CD4-positive, alpha-beta T cell (primary cell): ENCODE measurements around the gene LIPM. TPM values are rescaled to one million over a fixed set of nuclear protein-coding genes. Genes with fewer than 3 reads are reported as not detected.
A peak's percentile ranks its signal among the peaks of the same experiment; 100 is the strongest.

Experiments used
- ATAC-seq: fragments of 200-7000 bp; cut with Tn5 transposase; one replicate; pipeline ENCODE4 v1.10.0; 2022; ENCODE audit warnings: mild to moderate bottlenecking; ENCODE audit not compliant: poor library complexity
- CTCF ChIA-PET: fragments of 350-600 bp; sonication (Branson Sonifier 250); formaldehyde crosslinking; loops from one replicate; lab custom pipeline; 2021; ENCODE audit warnings: antibody characterized with exemption, inconsistent platforms; lab: Charles Lee
- POLR2A ChIA-PET: fragments of 350-600 bp; sonication (Branson Sonifier 250); formaldehyde crosslinking; loops from one replicate; lab custom pipeline; 2021; ENCODE audit warnings: antibody characterized with exemption, inconsistent platforms; lab: Charles Lee
- DNase-seq, 14 experiments: peaks; one replicate each; pipeline ENCODE4 v3.0.0-alpha.2; 2013 to 2020; ENCODE audit warnings: mixed read lengths in 2 of 14
- H3K27ac ChIP-seq, 2 donors: one replicate each; pipeline versions ENCODE4 v1.5.1 to v1.7.0; 2013; ENCODE audit warnings: low read length in 2 of 2, low read depth in 1 of 2, mild to moderate bottlenecking in 1 of 2
- H3K27me3 ChIP-seq, 2 experiments: 1 replicate in 1 of 2; 2 replicates in 1 of 2; pipeline versions ENCODE4 v1.6.1 to v1.7.0; 2013; ENCODE audit warnings: low read length in 2 of 2, control low read depth in 1 of 2, mild to moderate bottlenecking in 1 of 2, moderate library complexity in 1 of 2; ENCODE audit not compliant: insufficient read depth in 2 of 2, control insufficient read depth in 1 of 2
- H3K36me3 ChIP-seq: one replicate; pipeline ENCODE4 v1.6.1; 2013; ENCODE audit warnings: low read length, control low read depth; ENCODE audit not compliant: insufficient read depth
- H3K4me1 ChIP-seq: one replicate; pipeline ENCODE4 v1.6.1; 2013; ENCODE audit warnings: low read length, control low read depth; ENCODE audit not compliant: insufficient read depth
- H3K4me3 ChIP-seq: one replicate; pipeline ENCODE4 v1.5.1; 2013; ENCODE audit warnings: mild to moderate bottlenecking, low read length, moderate library complexity
- H3K9me3 ChIP-seq, 2 experiments: 1 replicate in 1 of 2; 2 replicates in 1 of 2; pipeline versions ENCODE4 v1.6.1 to v1.7.0; 2013; ENCODE audit warnings: low read length in 2 of 2, mild to moderate bottlenecking in 2 of 2, control low read depth in 1 of 2, moderate library complexity in 1 of 2; ENCODE audit not compliant: control insufficient read depth in 1 of 2, insufficient read depth in 1 of 2
- H3K27ac Mint-ChIP-seq: one replicate; pipeline ENCODE4 v1.8.0; 2020; ENCODE audit warnings: mixed read lengths
- H3K27me3 Mint-ChIP-seq: one replicate; pipeline ENCODE4 v1.8.0; 2021; ENCODE audit warnings: mixed read lengths
- H3K36me3 Mint-ChIP-seq: one replicate; pipeline ENCODE4 v1.8.0; 2021; ENCODE audit warnings: low read depth, mixed read lengths
- H3K4me1 Mint-ChIP-seq: one replicate; pipeline ENCODE4 v1.8.0; 2021; ENCODE audit warnings: low read depth, mixed read lengths
- H3K4me3 Mint-ChIP-seq: one replicate; pipeline ENCODE4 v1.8.0; 2020; ENCODE audit warnings: mild to moderate bottlenecking, mixed read lengths
- H3K9me3 Mint-ChIP-seq: one replicate; pipeline ENCODE4 v1.8.0; 2020; ENCODE audit warnings: mixed read lengths
- intact Hi-C, 2 experiments: fragments of 100-400 bp; cut with DNase I in 1 of 2; cut with micrococcal nuclease in 1 of 2; formaldehyde crosslinking; loops; one replicate each; pipeline versions ENCODE4 v1.15.1 to v1.9.0; 2023 to 2025; cut with DNase I, micrococcal nuclease
- total RNA-seq, 174 experiments: library from RNA in 2 of 174; stranded (reverse) in 2 of 174; gene quantifications; one replicate each; pipeline ENCODE4 v1.2.3 and lab custom pipeline; 2021 to 2026
- TF ChIP-seq, protein P1 (sequence below): fragments of 200-600 bp; IDR thresholded peaks from one replicate; pipeline ENCODE4 v1.8.0; 2022; ENCODE audit warnings: antibody characterized with exemption, mild to moderate bottlenecking

Gene LIPM
- total RNA-seq, 2 experiments from 2014 or later, result not detected

DNA sequence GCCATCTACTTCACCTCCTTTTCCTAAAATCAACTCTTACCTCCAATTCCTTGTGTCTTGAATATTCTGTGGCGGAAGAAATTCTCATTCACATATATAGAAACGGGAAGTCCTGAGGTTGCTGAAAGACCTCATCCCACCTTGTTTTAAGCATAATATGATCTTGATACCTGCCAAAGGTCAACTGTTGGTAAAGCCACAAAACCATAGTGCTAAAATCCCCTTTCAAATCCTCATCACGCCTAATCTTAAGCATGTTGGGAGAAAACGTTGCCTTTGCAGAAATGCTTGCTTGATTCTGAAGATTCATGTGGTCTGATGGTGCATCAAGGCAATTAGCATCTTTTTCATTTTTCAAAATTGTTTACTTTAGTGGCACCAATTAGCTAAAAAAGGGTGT is 40.6 kb downstream of the LIPM start:
- no peaks in the 10 kb centered on the region for H3K36me3 Mint-ChIP-seq
- Histone ChIP-seq H3K27ac (no peak overlapping the region), H3K4me3 (no peak overlapping the region), H3K27me3 (no peaks in the 10 kb centered on the region), H3K9me3 (no peaks in the 10 kb centered on the region), H3K4me1 (no peaks in the 10 kb centered on the region), H3K36me3 (no peaks in the 10 kb centered on the region)
- no peaks in the 10 kb centered on the region for H3K4me1 Mint-ChIP-seq
- TF ChIP-seq, protein P1, sequence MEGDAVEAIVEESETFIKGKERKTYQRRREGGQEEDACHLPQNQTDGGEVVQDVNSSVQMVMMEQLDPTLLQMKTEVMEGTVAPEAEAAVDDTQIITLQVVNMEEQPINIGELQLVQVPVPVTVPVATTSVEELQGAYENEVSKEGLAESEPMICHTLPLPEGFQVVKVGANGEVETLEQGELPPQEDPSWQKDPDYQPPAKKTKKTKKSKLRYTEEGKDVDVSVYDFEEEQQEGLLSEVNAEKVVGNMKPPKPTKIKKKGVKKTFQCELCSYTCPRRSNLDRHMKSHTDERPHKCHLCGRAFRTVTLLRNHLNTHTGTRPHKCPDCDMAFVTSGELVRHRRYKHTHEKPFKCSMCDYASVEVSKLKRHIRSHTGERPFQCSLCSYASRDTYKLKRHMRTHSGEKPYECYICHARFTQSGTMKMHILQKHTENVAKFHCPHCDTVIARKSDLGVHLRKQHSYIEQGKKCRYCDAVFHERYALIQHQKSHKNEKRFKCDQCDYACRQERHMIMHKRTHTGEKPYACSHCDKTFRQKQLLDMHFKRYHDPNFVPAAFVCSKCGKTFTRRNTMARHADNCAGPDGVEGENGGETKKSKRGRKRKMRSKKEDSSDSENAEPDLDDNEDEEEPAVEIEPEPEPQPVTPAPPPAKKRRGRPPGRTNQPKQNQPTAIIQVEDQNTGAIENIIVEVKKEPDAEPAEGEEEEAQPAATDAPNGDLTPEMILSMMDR, result no peak
- intact Hi-C loops, result no loop called here
- DNase-seq, result no peak
- no peak for ATAC-seq
- no peak overlapping the region for H3K27ac Mint-ChIP-seq
- no peak overlapping the region for H3K4me3 Mint-ChIP-seq
- POLR2A ChIA-PET, result interaction anchor here (1.1 kb wide), 1 partner anchor 37 kb away, joined by 3 read pairs; the partner anchor contains the start of gene STAMBPL1
- no peaks in the 10 kb centered on the region for H3K9me3 Mint-ChIP-seq
- no peaks in the 10 kb centered on the region for H3K27me3 Mint-ChIP-seq
- CTCF ChIA-PET, result no interaction called here

DNA sequence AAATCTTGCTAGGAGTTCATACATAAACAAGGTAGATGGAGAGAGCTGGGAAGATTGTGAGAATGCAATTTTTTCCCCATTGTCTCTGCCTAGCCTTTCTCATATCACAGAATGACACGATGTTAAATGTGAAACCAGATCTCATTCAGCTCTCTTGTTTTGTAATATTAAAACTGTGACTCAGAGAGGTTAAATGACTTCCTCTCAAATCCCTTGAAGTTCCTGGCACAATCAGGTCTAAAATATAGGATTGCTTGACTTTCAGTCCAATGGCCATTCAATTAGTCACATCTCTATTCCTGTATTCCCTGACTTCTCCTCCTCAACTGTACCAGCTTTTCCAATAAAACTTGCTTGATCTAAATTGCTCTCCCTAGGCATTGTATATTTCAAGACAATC is 46.0 kb downstream of the LIPM start:
- H3K4me1 ChIP-seq, result no peaks in the 10 kb centered on the region

DNA sequence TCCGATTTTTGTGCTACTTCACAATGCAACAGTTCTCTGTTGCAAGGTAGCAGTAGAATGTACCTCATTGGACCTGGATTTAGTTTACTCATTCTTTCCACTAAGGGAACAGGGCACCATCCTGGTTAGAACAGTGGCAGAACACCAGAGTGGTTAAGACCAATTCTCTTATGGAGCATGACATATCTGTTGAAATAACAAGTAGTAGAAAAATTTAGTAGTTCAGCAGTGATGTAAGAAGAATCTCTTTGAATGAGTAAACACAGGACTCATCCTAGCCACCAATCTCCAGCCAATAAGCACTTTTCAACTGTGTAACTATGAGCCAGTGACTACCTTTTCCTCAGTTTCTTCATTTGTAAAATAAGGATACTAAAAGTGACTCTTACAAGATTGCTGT is 46.7 kb downstream of the LIPM start:
- DNase-seq (no peak), ATAC-seq (no peak)
- TF ChIP-seq, protein P1, result no peak
- H3K9me3 Mint-ChIP-seq, result no peaks in the 10 kb centered on the region
- Histone ChIP-seq H3K4me3 (no peak overlapping the region), H3K27me3 (no peaks in the 10 kb centered on the region), H3K4me1 (no peaks in the 10 kb centered on the region), H3K27ac (no peak overlapping the region), H3K36me3 (no peaks in the 10 kb centered on the region), H3K9me3 (no peaks in the 10 kb centered on the region)
- no peaks in the 10 kb centered on the region for H3K27me3 Mint-ChIP-seq
- peaks cover 7% of the 10 kb centered on the region for H3K4me1 Mint-ChIP-seq
- ChIA-PET POLR2A (no interaction called here), CTCF (no interaction called here)
- no peaks in the 10 kb centered on the region for H3K36me3 Mint-ChIP-seq
- intact Hi-C loops, result no loop called here
- H3K27ac Mint-ChIP-seq, result no peak overlapping the region
- no peak overlapping the region for H3K4me3 Mint-ChIP-seq

More for the DNA sequence above, 46.0 kb downstream of the LIPM start:
- TF ChIP-seq, protein P1, result no peak
- H3K27me3 Mint-ChIP-seq, result no peaks in the 10 kb centered on the region
- H3K27me3 ChIP-seq, result no peaks in the 10 kb centered on the region
- DNase-seq (peak in 1 of 14 experiments; percentile 20), ATAC-seq (no peak)
- CTCF ChIA-PET, result no interaction called here
- no peaks in the 10 kb centered on the region for H3K9me3 Mint-ChIP-seq
- no peaks in the 10 kb centered on the region for H3K36me3 Mint-ChIP-seq
- H3K4me3 ChIP-seq, result no peak overlapping the region
- no peak overlapping the region for H3K4me3 Mint-ChIP-seq
- no peak overlapping the region for H3K27ac ChIP-seq
- POLR2A ChIA-PET, result no interaction called here
- no peak overlapping the region for H3K27ac Mint-ChIP-seq
- H3K36me3 ChIP-seq, result no peaks in the 10 kb centered on the region
- no peaks in the 10 kb centered on the region for H3K9me3 ChIP-seq
- H3K4me1 Mint-ChIP-seq, result peaks cover 7% of the 10 kb centered on the region
- intact Hi-C loops, result no loop called here
